Measurements from ENCODE around the gene MKRN2.

The MKRN2 gene

DNA sequence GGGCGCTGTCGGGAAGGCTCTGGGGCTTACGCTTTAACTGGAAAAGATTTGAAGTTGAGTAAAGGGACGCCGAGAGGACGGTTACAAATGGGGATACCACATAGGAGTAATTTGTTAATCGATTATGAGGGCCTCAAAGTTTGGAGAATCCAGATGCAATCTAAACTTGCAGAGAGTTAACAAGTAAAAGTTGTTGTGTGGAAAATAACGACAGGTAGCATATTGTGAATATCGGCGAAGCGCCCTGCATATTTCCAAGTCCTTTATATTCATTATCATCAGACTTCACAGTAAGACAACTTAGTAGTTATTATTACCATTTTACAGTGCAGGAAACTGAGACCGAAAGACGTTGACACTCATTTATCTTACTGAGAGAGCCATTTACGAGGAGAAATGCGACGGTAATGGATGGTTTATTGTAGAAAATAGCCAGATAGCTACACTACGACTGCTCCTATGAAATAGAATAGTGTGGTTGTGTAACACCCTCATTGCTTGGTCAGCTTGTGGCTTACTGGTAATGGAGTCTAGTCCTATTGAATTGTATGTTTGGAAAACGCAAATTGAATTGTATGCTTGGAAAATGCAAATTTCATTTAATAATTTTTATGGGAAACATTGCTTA lies 700 bp downstream of the MKRN2 start:
- no peak for DNase-seq

DNA sequence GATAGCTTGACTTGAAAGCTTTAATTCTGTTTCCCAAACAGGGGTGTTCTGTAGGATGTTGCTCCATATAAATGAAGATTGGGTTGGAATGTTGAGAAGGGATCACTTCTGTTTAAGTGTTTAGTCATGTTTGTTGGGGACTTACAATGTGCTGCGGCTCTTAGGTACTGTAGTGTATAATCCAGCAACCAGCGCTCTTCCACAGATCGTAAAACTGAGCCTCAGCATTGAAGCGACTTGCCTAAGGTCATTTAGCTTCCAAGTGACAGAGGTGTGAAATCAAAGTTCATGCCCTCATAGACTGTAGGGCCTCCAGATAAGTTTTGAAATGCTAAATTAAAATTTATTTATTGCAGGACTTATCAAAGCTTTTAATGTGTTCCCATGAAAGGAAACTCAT lies 1.8 kb downstream of the MKRN2 start:
- DNase-seq, result no peak

DNA sequence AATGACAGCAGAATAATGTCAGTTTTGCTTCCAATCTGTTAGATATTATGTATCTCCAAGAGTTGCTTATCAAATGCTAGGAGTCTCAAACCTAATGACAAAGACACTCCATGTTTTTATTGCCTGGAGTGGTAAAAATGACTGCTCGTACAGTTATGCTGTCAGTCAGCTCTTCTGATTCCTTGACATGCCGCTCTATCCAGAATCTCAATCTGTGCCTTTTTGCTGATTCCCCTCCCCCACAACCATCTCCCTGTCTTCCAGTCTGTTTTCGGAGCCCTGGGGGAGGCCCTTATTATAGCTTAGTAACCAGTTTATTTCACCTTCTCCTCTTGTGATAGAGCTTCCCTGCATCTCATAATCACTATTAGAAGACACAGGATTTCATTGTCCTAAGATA lies 2.6 kb downstream of the MKRN2 start:
- DNase-seq, result no peak

DNA sequence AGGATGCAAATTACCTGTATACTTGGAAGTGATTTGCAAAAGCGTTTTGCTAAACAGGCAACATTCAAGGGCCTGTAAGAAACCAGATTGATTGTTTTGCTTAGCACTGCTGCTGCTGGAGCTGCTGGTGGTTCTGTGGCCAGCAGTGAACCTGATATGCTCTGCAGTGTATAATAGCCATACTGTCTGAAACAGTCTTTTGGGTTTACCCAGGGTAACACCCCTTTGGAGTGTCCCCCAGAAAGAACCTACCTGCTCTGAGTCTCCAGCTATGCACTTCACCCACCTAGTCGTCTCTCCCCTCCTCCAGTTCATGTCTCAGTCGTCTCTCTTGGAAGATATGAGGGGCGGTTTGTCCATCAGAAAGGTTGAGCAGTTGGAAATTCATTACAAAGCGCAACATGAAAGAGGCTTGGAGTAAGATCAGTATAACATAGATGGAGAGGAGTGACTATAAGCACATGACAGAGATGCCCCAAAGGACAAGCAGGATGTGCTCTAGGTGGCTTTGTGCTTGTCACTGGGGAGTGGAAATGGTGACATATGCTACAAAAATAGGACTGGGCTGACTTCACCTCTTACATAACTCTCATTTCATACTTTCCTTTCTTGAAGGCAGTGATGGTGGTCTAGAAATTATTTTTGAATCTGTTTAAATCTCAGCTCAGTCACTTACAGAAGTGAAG lies 3.8 kb downstream of the MKRN2 start:
- no peak for DNase-seq

- DNase-seq, result no peak
Observed at GRCh38 chr3:12561397-12561796, 4.5 kb downstream of the MKRN2 start.

GRCh38 chr3:12562451-12562850 lies 5.6 kb downstream of the MKRN2 start:
- DNase-seq, result no peak

GRCh38 chr3:12566976-12567375 lies 10.1 kb downstream of the MKRN2 start:
- no peak for DNase-seq

DNA sequence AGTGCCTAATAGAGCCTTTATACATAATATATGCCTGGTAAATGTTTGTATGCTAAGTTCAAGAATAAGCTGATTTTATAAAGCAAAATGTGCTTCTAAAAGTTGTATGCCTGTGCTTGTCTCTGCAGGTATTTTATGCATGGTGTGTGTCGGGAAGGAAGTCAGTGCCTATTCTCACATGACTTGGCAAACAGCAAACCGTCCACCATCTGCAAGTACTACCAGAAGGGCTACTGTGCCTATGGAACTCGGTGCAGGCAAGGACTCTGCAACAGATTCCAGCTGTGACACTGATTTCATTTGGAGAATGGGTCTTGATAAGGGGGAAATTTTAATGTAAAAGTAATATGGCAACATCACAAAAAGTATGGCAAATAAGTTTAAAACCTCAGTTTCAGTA lies 11.9 kb downstream of the MKRN2 start:
- DNase-seq, result no peak

DNA sequence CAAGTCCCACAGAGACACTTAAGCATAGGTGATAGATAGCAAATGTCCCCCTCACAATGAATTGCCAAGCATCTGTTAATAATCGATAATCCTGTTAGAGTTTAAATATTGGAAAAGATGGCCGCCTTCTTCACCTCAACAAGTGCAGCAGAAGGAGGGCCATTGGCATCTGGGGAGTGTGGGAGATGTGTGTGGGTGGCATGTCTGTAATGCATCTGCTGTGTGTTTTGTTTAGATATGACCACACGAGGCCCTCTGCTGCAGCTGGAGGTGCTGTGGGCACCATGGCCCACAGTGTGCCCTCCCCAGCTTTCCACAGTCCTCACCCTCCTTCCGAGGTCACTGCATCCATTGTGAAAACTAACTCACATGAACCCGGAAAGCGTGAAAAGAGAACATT lies 12.9 kb downstream of the MKRN2 start:
- DNase-seq, result no peak

DNA sequence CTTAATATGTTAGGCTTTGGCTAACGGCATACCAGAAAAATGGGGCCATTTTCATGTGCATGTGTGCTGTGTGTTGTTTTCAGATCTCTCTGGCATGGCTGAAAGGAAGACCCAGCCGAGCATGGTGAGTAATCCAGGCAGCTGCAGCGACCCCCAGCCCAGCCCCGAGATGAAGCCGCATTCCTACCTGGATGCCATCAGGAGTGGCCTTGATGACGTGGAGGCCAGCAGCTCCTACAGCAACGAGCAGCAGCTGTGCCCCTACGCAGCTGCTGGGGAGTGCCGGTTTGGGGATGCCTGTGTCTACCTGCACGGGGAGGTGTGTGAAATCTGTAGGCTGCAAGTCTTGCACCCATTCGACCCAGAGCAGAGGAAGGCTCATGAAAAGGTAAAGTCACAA lies 15.1 kb downstream of the MKRN2 start:
- DNase-seq, result no peak

- DNase-seq, result no peak
Observed at GRCh38 chr3:12574131-12574530, 17.2 kb downstream of the MKRN2 start.

DNA sequence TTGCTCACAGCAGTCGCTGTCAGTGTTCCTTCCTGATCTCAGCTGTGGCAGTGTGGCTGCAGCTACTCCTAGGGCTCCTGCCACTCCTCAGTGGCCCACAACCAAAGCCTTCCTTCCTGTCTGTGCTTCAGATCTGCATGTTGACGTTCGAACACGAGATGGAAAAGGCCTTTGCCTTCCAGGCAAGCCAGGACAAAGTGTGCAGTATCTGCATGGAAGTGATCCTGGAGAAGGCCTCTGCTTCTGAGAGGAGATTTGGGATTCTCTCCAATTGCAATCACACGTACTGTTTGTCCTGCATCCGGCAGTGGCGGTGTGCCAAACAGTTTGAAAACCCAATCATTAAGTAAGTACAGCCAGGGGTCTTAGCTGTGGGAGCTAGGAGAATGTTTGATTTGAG lies 17.8 kb downstream of the MKRN2 start:
- no peak for DNase-seq

DNA sequence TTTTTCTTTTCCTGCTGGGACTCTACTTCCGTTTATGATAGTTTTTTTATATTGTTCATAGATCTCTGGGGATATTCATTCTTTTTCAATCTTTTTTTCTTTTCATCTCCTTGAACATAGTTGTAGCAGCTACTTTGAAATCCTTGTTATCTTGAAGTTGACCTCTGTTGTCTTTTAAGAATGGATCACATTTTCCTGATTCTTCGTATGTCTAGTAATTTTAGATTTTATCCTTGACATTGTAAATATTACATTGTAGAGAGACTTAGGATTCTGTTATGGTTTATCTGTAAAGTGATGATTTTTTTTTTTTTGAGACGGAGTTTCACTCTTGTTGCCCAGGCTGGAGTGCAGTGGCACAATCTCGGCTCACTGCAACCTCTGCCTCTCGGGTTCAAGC lies 20.5 kb downstream of the MKRN2 start:
- no peak for DNase-seq

DNA sequence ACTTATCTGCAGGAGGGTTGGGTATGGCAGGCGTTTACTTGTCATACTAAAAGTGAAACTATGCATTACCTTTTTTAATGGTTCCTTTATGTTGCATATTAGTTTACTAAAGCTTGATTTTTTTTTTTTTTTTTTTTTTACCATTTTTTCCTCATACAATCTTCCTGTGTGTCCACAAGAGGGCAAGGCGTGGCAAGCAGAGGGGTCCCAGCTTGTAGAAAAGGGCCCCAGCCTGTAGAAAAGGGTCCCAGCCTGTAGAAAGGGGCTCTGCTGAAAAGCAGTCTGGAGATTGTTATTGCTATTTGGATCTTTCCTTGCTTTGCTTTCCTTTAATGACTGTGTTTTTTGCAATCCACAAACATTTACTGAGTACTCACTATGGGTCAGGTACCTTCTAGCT lies 21.9 kb downstream of the MKRN2 start:
- DNase-seq, result no peak

GRCh38 chr3:12579456-12579855 lies 22.6 kb downstream of the MKRN2 start:
- no peak for DNase-seq

- DNase-seq, result no peak
Observed at GRCh38 chr3:12579905-12580304, 23.0 kb downstream of the MKRN2 start.

DNA sequence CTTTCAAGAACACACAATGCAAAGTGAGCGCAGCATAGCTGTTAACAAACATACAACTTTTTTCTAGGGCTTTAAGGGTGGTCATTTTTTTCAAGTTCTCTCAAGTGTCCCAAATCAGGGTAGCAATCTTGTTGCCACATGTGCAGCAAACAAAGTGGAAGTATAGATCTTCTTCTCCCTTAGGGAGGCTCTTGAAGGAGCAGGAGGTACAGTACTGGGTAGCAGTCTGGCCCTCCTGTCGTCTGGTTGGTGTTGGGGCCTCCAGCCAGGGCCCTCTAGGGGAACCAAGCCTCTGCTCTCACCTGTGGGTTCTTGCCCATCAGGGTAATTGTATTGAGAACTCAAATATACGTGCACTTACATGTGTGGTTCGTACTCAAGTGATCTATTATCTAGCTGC lies 25.8 kb downstream of the MKRN2 start:
- DNase-seq, result no peak

- DNase-seq, result no peak
Observed at GRCh38 chr3:12583280-12583679, 26.4 kb downstream of the MKRN2 start.

DNA sequence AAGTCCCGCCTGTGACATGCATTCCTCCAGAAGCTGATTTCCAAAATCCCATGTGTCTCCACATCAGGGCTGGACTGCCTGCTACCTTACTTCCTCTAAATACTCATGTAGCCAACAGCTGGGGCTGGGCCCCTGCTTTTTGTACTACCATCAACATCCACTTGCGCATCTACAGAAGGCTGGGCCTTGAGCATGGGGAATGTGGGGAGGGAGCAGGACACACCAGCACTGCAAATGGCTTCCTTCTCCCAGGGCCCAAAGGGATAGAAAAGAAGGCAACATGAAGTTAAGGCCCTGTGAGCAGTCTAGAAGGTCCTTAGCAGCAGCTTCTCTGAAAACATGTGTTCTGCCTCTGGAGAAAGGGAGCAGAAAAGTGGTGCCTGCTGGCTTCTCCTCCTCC lies 27.2 kb downstream of the MKRN2 start:
- no peak for DNase-seq

DNA sequence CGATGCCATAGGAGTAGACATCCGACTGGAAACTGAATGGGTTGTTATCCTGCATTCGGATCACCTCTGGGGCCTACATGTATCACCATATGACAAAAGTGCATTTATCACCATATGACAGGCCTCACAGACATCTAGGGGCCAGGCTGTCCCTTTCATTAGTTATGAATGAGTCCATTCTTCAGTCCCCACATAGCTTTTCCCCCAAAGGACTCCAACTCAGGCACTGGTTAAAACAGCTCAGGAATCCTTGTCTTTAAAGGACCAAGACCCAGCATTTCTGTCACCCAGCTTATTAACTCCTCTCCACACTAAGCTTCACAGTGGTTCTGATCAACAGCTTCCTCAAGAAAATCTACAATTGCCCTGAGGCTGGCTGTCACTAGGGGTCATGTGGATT lies 28.3 kb downstream of the MKRN2 start:
- no peak for DNase-seq

- no peak for DNase-seq
Observed at GRCh38 chr3:12585970-12586369, 29.1 kb downstream of the MKRN2 start.

DNA sequence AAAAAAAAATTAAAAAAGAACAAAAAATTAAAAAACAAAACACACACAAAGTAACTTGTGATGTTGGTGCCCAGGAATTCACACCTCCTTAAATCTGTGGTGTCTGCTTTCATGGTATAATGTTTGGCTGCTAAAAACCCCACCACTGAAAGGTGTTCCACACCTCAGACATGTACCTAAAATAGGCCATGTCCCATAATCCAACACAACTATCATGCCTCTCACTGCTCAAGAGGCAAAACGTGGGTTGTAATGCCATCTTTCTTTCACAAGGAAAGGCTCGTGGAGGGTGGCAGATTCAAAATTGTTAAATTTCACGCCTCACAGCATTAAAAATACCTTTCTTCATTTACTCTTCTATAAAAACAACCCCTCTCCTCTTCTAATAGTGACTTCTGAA lies 29.5 kb downstream of the MKRN2 start:
- no peak for DNase-seq

GRCh38 chr3:12588039-12589009 lies 31.4 kb downstream of the MKRN2 start:
- no peak for DNase-seq

GRCh38 chr3:12590096-12590495 lies 33.2 kb downstream of the MKRN2 start:
- no peak for DNase-seq

Data from activated gamma-delta T cell treated with Interleukin-2 at 50 U/mL for 16 hours (primary cell).